Measurements from ENCODE around the gene CTNNBL1.

Gene CTNNBL1

GRCh38 chr20:37875460-37876175 lies 181.8 kb downstream of the CTNNBL1 start:
- H3K4me1 ChIP-seq (ENCODE audit: control insufficient read depth, low read depth, low read length), result no peaks in the 10 kb centered on the region

GRCh38 chr20:37876863-37877262 lies 183.0 kb downstream of the CTNNBL1 start:
- H2BK5ac ChIP-seq (ENCODE audit: low read length), result no peak overlapping the region
- no peak overlapping the region for H3K4me3 ChIP-seq (ENCODE audit: low read length)
- H2AK5ac ChIP-seq (ENCODE audit: low read length), result no peak overlapping the region
- no peak overlapping the region for H4K8ac ChIP-seq (ENCODE audit: low read depth, low read length)
- H3K56ac ChIP-seq (ENCODE audit: low read length), result no peak overlapping the region
- no peaks in the 10 kb centered on the region for H3K27me3 ChIP-seq (ENCODE audit: insufficient read depth, low read length, poor library complexity)
- H3K79me1 ChIP-seq (ENCODE audit: low read length), result no peaks in the 10 kb centered on the region
- H3K27ac ChIP-seq (ENCODE audit: low read depth, low read length), result no peak overlapping the region
- H3K9ac ChIP-seq (ENCODE audit: low read length), result no peak overlapping the region
- H3K36me3 ChIP-seq (ENCODE audit: control insufficient read depth, insufficient read depth, low read length), result no peaks in the 10 kb centered on the region
- no peak overlapping the region for H3K18ac ChIP-seq (ENCODE audit: low read length)
- H3K4me2 ChIP-seq (ENCODE audit: low read length), result no peak overlapping the region
- no peaks in the 10 kb centered on the region for H3K79me2 ChIP-seq (ENCODE audit: control insufficient read depth, insufficient read depth, low read length)
- H3K4me1 ChIP-seq (ENCODE audit: control insufficient read depth, low read depth, low read length), result no peaks in the 10 kb centered on the region
- no CpG with 5 or more reads among the region's 7 CpGs for WGBS (ENCODE audit: extremely low coverage, insufficient coverage, low lambda C conversion rate)
- no peak for DNase-seq
- no peak overlapping the region for H2BK120ac ChIP-seq (ENCODE audit: low read depth, low read length)
- H2BK15ac ChIP-seq (replicated peaks; ENCODE audit: low read depth), result no peak overlapping the region
- H3K4ac ChIP-seq (ENCODE audit: low read depth, low read length), result no peak overlapping the region
- H3K23ac ChIP-seq (ENCODE audit: low read length), result no peak overlapping the region
- H4K5ac ChIP-seq (ENCODE audit: low read length), result no peak overlapping the region

More at GRCh38 chr20:37875460-37876175, 181.8 kb downstream of the CTNNBL1 start:
- Histone ChIP-seq H3K36me3 (ENCODE audit: control insufficient read depth, insufficient read depth, low read length) (no peaks in the 10 kb centered on the region), H2BK120ac (ENCODE audit: low read depth, low read length) (no peak overlapping the region), H3K18ac (ENCODE audit: low read length) (no peak overlapping the region), H3K79me2 (ENCODE audit: control insufficient read depth, insufficient read depth, low read length) (no peaks in the 10 kb centered on the region), H3K56ac (ENCODE audit: low read length) (no peak overlapping the region), H3K23ac (ENCODE audit: low read length) (no peak overlapping the region), H2AK5ac (ENCODE audit: low read length) (no peak overlapping the region), H3K4me3 (ENCODE audit: low read length) (no peak overlapping the region), H4K5ac (ENCODE audit: low read length) (no peak overlapping the region), H2BK5ac (ENCODE audit: low read length) (no peak overlapping the region), H4K8ac (ENCODE audit: low read depth, low read length) (no peak overlapping the region), H3K79me1 (ENCODE audit: low read length) (no peaks in the 10 kb centered on the region), H3K27me3 (ENCODE audit: insufficient read depth, low read length, poor library complexity) (no peaks in the 10 kb centered on the region), H3K4me2 (ENCODE audit: low read length) (no peak overlapping the region), H3K4ac (ENCODE audit: low read depth, low read length) (no peak overlapping the region), H3K9ac (ENCODE audit: low read length) (no peak overlapping the region), H2BK15ac (replicated peaks; ENCODE audit: low read depth) (no peak overlapping the region), H3K27ac (ENCODE audit: low read depth, low read length) (no peak overlapping the region)
- DNase-seq, result no peak
- WGBS (ENCODE audit: extremely low coverage, insufficient coverage, low lambda C conversion rate), result no CpG with 5 or more reads among the region's 24 CpGs

- H3K4me3 ChIP-seq (ENCODE audit: low read length), result no peak overlapping the region
- H3K36me3 ChIP-seq (ENCODE audit: control insufficient read depth, insufficient read depth, low read length), result no peaks in the 10 kb centered on the region
- H3K18ac ChIP-seq (ENCODE audit: low read length), result no peak overlapping the region
- no peak overlapping the region for H3K56ac ChIP-seq (ENCODE audit: low read length)
- no peak overlapping the region for H3K23ac ChIP-seq (ENCODE audit: low read length)
- H3K9ac ChIP-seq (ENCODE audit: low read length), result no peak overlapping the region
- no peak overlapping the region for H3K4ac ChIP-seq (ENCODE audit: low read depth, low read length)
- no peaks in the 10 kb centered on the region for H3K79me1 ChIP-seq (ENCODE audit: low read length)
- WGBS (ENCODE audit: extremely low coverage, insufficient coverage, low lambda C conversion rate), result no CpG with 5 or more reads among the region's 20 CpGs
- no peaks in the 10 kb centered on the region for H3K79me2 ChIP-seq (ENCODE audit: control insufficient read depth, insufficient read depth, low read length)
- no peak overlapping the region for H4K8ac ChIP-seq (ENCODE audit: low read depth, low read length)
- H2AK5ac ChIP-seq (ENCODE audit: low read length), result no peak overlapping the region
- no peak overlapping the region for H3K27ac ChIP-seq (ENCODE audit: low read depth, low read length)
- H2BK15ac ChIP-seq (replicated peaks; ENCODE audit: low read depth), result no peak overlapping the region
- DNase-seq, result no peak
- no peak overlapping the region for H2BK5ac ChIP-seq (ENCODE audit: low read length)
- no peak overlapping the region for H2BK120ac ChIP-seq (ENCODE audit: low read depth, low read length)
- H3K4me2 ChIP-seq (ENCODE audit: low read length), result no peak overlapping the region
- no peaks in the 10 kb centered on the region for H3K27me3 ChIP-seq (ENCODE audit: insufficient read depth, low read length, poor library complexity)
- no peak overlapping the region for H4K5ac ChIP-seq (ENCODE audit: low read length)
- no peaks in the 10 kb centered on the region for H3K4me1 ChIP-seq (ENCODE audit: control insufficient read depth, low read depth, low read length)
Observed at GRCh38 chr20:37877832-37878772, 184.3 kb downstream of the CTNNBL1 start.

- no peak overlapping the region for H3K56ac ChIP-seq (ENCODE audit: low read length)
- no peaks in the 10 kb centered on the region for H3K4me1 ChIP-seq (ENCODE audit: control insufficient read depth, low read depth, low read length)
- H3K27ac ChIP-seq (ENCODE audit: low read depth, low read length), result no peak overlapping the region
- no peak overlapping the region for H3K4ac ChIP-seq (ENCODE audit: low read depth, low read length)
- DNase-seq, result no peak
- whole genome bisulfite sequencing (ENCODE audit: extremely low coverage, insufficient coverage, low lambda C conversion rate), result no CpG with 5 or more reads among the region's 12 CpGs
- H2BK15ac ChIP-seq (replicated peaks; ENCODE audit: low read depth), result no peak overlapping the region
- H3K36me3 ChIP-seq (ENCODE audit: control insufficient read depth, insufficient read depth, low read length), result no peaks in the 10 kb centered on the region
- H3K79me1 ChIP-seq (ENCODE audit: low read length), result no peaks in the 10 kb centered on the region
- no peak overlapping the region for H4K5ac ChIP-seq (ENCODE audit: low read length)
- no peaks in the 10 kb centered on the region for H3K27me3 ChIP-seq (ENCODE audit: insufficient read depth, low read length, poor library complexity)
- no peak overlapping the region for H2BK5ac ChIP-seq (ENCODE audit: low read length)
- no peak overlapping the region for H3K18ac ChIP-seq (ENCODE audit: low read length)
- no peak overlapping the region for H3K23ac ChIP-seq (ENCODE audit: low read length)
- no peak overlapping the region for H3K9ac ChIP-seq (ENCODE audit: low read length)
- no peaks in the 10 kb centered on the region for H3K79me2 ChIP-seq (ENCODE audit: control insufficient read depth, insufficient read depth, low read length)
- H4K8ac ChIP-seq (ENCODE audit: low read depth, low read length), result no peak overlapping the region
- no peak overlapping the region for H2BK120ac ChIP-seq (ENCODE audit: low read depth, low read length)
- no peak overlapping the region for H3K4me2 ChIP-seq (ENCODE audit: low read length)
- no peak overlapping the region for H3K4me3 ChIP-seq (ENCODE audit: low read length)
- no peak overlapping the region for H2AK5ac ChIP-seq (ENCODE audit: low read length)
Observed at GRCh38 chr20:37878835-37879599, 185.2 kb downstream of the CTNNBL1 start.

- Histone ChIP-seq H4K8ac (ENCODE audit: low read depth, low read length) (no peak overlapping the region), H3K18ac (ENCODE audit: low read length) (no peak overlapping the region), H2AK5ac (ENCODE audit: low read length) (no peak overlapping the region), H3K4me2 (ENCODE audit: low read length) (no peak overlapping the region), H3K56ac (ENCODE audit: low read length) (no peak overlapping the region), H3K79me1 (ENCODE audit: low read length) (no peaks in the 10 kb centered on the region), H3K79me2 (ENCODE audit: control insufficient read depth, insufficient read depth, low read length) (no peaks in the 10 kb centered on the region), H3K4me1 (ENCODE audit: control insufficient read depth, low read depth, low read length) (no peaks in the 10 kb centered on the region), H3K27me3 (ENCODE audit: insufficient read depth, low read length, poor library complexity) (no peaks in the 10 kb centered on the region), H2BK15ac (replicated peaks; ENCODE audit: low read depth) (no peak overlapping the region), H3K4me3 (ENCODE audit: low read length) (no peak overlapping the region), H2BK5ac (ENCODE audit: low read length) (no peak overlapping the region), H3K23ac (ENCODE audit: low read length) (no peak overlapping the region), H4K5ac (ENCODE audit: low read length) (no peak overlapping the region), H3K36me3 (ENCODE audit: control insufficient read depth, insufficient read depth, low read length) (no peaks in the 10 kb centered on the region), H3K4ac (ENCODE audit: low read depth, low read length) (no peak overlapping the region), H2BK120ac (ENCODE audit: low read depth, low read length) (no peak overlapping the region), H3K9ac (ENCODE audit: low read length) (no peak overlapping the region), H3K27ac (ENCODE audit: low read depth, low read length) (no peak overlapping the region)
- no peak for DNase-seq
- no CpG with 5 or more reads among the region's 1 CpG for WGBS (ENCODE audit: extremely low coverage, insufficient coverage, low lambda C conversion rate)
Observed at GRCh38 chr20:37879843-37880242, 186.0 kb downstream of the CTNNBL1 start.
